ENCODE measurements around the gene NOL6.
"Not testable (repeated sequence)": the region's sequence is repeated elsewhere in the genome, so short reads cannot be mapped to it uniquely, and the experiment has no call there.

GRCh38 chr9:33454661-33455026 is 19.1 kb downstream of the NOL6 start:
- not testable (repeated sequence) for TF ChIP-seq CTCF (IDR thresholded peaks at IDR 0.05; ENCODE audit: insufficient read depth, low read depth, low read length); EZH2 (IDR thresholded peaks at IDR 0.05; ENCODE audit: insufficient read depth, low read length)
